Measurements from ENCODE around the gene OR10D3.

DNA sequence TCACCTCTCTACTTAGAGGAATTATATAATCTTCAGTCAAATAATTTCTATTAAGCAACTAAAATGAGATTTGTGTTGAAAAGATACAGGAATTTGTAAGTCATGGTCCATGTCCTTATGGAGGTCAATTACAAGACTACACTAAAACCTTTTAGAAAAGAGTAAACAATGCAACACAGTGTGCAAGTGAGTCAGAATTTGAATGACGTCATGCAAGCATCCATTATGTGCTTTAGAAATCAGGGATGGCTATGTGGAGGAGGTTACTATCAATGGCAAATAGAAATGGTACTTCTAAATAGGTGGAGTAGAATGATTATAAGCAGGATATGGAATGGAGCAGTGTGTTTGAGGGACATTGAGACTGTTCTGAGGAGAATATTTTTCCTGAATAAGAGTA lies 16.6 kb downstream of the OR10D3 start:
- TF ChIP-seq, protein P1, sequence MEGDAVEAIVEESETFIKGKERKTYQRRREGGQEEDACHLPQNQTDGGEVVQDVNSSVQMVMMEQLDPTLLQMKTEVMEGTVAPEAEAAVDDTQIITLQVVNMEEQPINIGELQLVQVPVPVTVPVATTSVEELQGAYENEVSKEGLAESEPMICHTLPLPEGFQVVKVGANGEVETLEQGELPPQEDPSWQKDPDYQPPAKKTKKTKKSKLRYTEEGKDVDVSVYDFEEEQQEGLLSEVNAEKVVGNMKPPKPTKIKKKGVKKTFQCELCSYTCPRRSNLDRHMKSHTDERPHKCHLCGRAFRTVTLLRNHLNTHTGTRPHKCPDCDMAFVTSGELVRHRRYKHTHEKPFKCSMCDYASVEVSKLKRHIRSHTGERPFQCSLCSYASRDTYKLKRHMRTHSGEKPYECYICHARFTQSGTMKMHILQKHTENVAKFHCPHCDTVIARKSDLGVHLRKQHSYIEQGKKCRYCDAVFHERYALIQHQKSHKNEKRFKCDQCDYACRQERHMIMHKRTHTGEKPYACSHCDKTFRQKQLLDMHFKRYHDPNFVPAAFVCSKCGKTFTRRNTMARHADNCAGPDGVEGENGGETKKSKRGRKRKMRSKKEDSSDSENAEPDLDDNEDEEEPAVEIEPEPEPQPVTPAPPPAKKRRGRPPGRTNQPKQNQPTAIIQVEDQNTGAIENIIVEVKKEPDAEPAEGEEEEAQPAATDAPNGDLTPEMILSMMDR (IDR thresholded peaks at IDR 0.05) = no peak
- no peak for TF ChIP-seq EZH2 (IDR thresholded peaks at IDR 0.05; ENCODE audit: borderline replicate concordance, insufficient read depth, low read depth, low read length, poor library complexity, severe bottlenecking)

All from B cell (primary cell).